K562 (cell line): Measurements from ENCODE around the gene PRSS27. TPM values are rescaled to one million over a fixed set of nuclear protein-coding genes. Genes with fewer than 3 reads are reported as not detected.

Source experiments
- ATAC-seq: fragments of 200-7000 bp; cut with Tn5 transposase; 3 replicates; pipeline ENCODE4 v1.9.1; 2020; ENCODE audit warnings: moderate library complexity
- BruUV-seq: library from RNA; stranded (reverse); fragments of 400-500 nt; replicated peaks from 2 replicates; lab custom pipeline; 2021; lab: Mats Ljungman, UMichigan
- CTCF ChIA-PET: fragments of 300-600 bp; formaldehyde crosslinking; extraction: SDS; loops from one replicate; lab custom pipeline; 2021; ENCODE audit warnings: low intra/inter-chr PET ratio; lab: Yijun Ruan, JAX
- POLR2A ChIA-PET: fragments of 300-600, 350-650 bp; sonication (Branson Sonifier 250); formaldehyde crosslinking; extraction: SDS; loops from one replicate; lab custom pipeline; 2021; ENCODE audit warnings: antibody characterized with exemption, inconsistent platforms; lab: Yijun Ruan, JAX
- DNase-seq, 4 experiments: peaks; one replicate each; pipeline versions ENCODE4 v3.0.0 to v3.0.0-alpha.2; 2011 to 2018; ENCODE audit warnings: low spot score in 3 of 4, mixed read lengths in 3 of 4; ENCODE audit errors: extremely low read depth in 1 of 4
- FAIRE-seq: peaks from 2 replicates; lab custom pipeline; 2011; peaks lifted over from hg19 to GRCh38; lab: Jason Lieb, UNC
- H2AFZ ChIP-seq: 2 replicates; pipeline ENCODE4 v1.6.0; 2011; ENCODE audit warnings: low read depth, low read length, control low read depth, inconsistent platforms
- H3K27ac ChIP-seq: fragments of 200-600 bp; 3 replicates; pipeline ENCODE4 v1.8.0; 2011; ENCODE audit warnings: low read depth, mild to moderate bottlenecking, control low read depth, inconsistent platforms, low read length, moderate library complexity, mixed read lengths; ENCODE audit errors: extremely low read depth
- H3K27me3 ChIP-seq, 2 experiments: fragments of 300-600 bp in 1 of 2; 2 replicates in 1 of 2; 3 replicates in 1 of 2; pipeline versions ENCODE4 v1.6.0 to v1.8.0; 2011; ENCODE audit warnings: inconsistent platforms in 2 of 2, low read length in 2 of 2, mild to moderate bottlenecking in 1 of 2, mixed read lengths in 1 of 2, moderate library complexity in 1 of 2; ENCODE audit not compliant: control insufficient read depth in 2 of 2, insufficient read depth in 2 of 2
- H3K36me3 ChIP-seq: fragments of 300-600 bp; 3 replicates; pipeline ENCODE4 v1.8.0; 2011; ENCODE audit warnings: mild to moderate bottlenecking, low read length, inconsistent platforms; ENCODE audit not compliant: control insufficient read depth, insufficient read depth
- H3K4me1 ChIP-seq, 2 experiments: fragments of 200-600 bp in 1 of 2; replicated peaks in 1 of 2; 2 replicates in 1 of 2; 3 replicates in 1 of 2; pipeline versions ENCODE4 v1.5.1 to v1.8.0; 2011; ENCODE audit warnings: inconsistent platforms in 2 of 2, low read length in 2 of 2, mild to moderate bottlenecking in 1 of 2, mixed read lengths in 1 of 2, moderate library complexity in 1 of 2; ENCODE audit not compliant: control insufficient read depth in 2 of 2, insufficient read depth in 2 of 2
- H3K4me2 ChIP-seq: 2 replicates; pipeline ENCODE4 v1.6.1; 2011; ENCODE audit warnings: low read length, control low read depth, inconsistent platforms, mixed read lengths; ENCODE audit not compliant: insufficient read depth
- H3K4me3 ChIP-seq: fragments of 200-600 bp; sonication (generic), shearing (Covaris generic); 2 replicates; pipeline ENCODE4 v1.5.1; 2016; ENCODE audit warnings: control low read depth, inconsistent platforms
- H3K79me2 ChIP-seq: fragments of 200-600 bp; 3 replicates; pipeline ENCODE4 v1.8.0; 2011; ENCODE audit warnings: low read length, inconsistent platforms; ENCODE audit not compliant: control insufficient read depth, insufficient read depth
- H3K9ac ChIP-seq, 2 experiments: 2 replicates each; pipeline versions ENCODE4 v1.6.0 to v1.6.1; 2011; ENCODE audit warnings: low read depth in 2 of 2, low read length in 2 of 2, control low read depth in 1 of 2, inconsistent platforms in 1 of 2, mild to moderate bottlenecking in 1 of 2, mixed read lengths in 1 of 2; ENCODE audit not compliant: insufficient read depth in 1 of 2
- H3K9me1 ChIP-seq: one replicate; pipeline ENCODE4 v1.6.0; 2011; ENCODE audit warnings: inconsistent platforms, mild to moderate bottlenecking, low read length, moderate library complexity; ENCODE audit not compliant: control insufficient read depth, insufficient read depth
- H3K9me3 ChIP-seq: replicated peaks from 2 replicates; pipeline ENCODE4 v1.5.1; 2011; ENCODE audit warnings: low read depth, low read length, inconsistent platforms; ENCODE audit not compliant: control insufficient read depth, insufficient read depth
- H4K20me1 ChIP-seq: replicated peaks from 2 replicates; pipeline ENCODE4 v1.6.1; 2011; ENCODE audit warnings: low read length, inconsistent platforms, mixed read lengths; ENCODE audit not compliant: control insufficient read depth, insufficient read depth
- HDAC6 ChIP-seq: IDR thresholded peaks from 2 replicates; pipeline ENCODE4 v1.6.1; 2012; ENCODE audit warnings: low read depth, mild to moderate bottlenecking, control low read depth, inconsistent platforms, low read length, moderate library complexity
- HMGN3 ChIP-seq: IDR thresholded peaks from 2 replicates; pipeline ENCODE4 v1.6.1; 2011; ENCODE audit warnings: borderline replicate concordance, low read depth, mild to moderate bottlenecking, mixed read lengths, low read length; ENCODE audit not compliant: insufficient read length; ENCODE audit errors: extremely low read depth
- KDM1A ChIP-seq, 2 experiments: fragments of 450-650 bp; IDR thresholded peaks; 2 replicates each; pipeline ENCODE4 v1.6.1; 2016; ENCODE audit warnings: mild to moderate bottlenecking in 2 of 2
- ZFPM2 ChIP-seq: fragments of 250-450 bp; sonication (Bioruptor Pico); IDR thresholded peaks from 2 replicates; pipeline ENCODE4 v1.5.1; 2022; ENCODE audit warnings: mild to moderate bottlenecking
- ZNF444 ChIP-seq: fragments of 250-450 bp; sonication (Bioruptor Pico); IDR thresholded peaks from 2 replicates; pipeline ENCODE4 v1.4.0; 2020; ENCODE audit warnings: mild to moderate bottlenecking, moderate library complexity
- WGBS: fragments of 100-300 bp; shearing (Covaris generic); methylation state at CpG from one replicate; pipeline ENCODE4 v1.1.6; 2016; ENCODE audit warnings: low coverage, mixed read lengths; ENCODE audit not compliant: insufficient coverage; ENCODE audit errors: missing lambda C conversion rate; 5-methylcytosine and 5-hydroxymethylcytosine counted together
- in situ Hi-C: fragments of 300-500 bp; cut with MboI; formaldehyde crosslinking; loops from 4 replicates; pipeline ENCODE4 v1.15.0; 2018; ENCODE audit warnings: inconsistent platforms, mixed read lengths
- intact Hi-C: fragments of 100-400 bp; cut with micrococcal nuclease; formaldehyde crosslinking; loops from 2 replicates; pipeline ENCODE4 v1.14.2; 2022
- polyA plus RNA-seq, 8 experiments: library from polyadenylated mRNA; depleted of rRNA in 4 of 8; stranded (reverse) in 5 of 8; unstranded in 3 of 8; fragments of >200 nt; fragmentation: Nextera tagmentation in 2 of 8; fragmentation: Illumina TruSeq in 1 of 8; extraction: Ambion mirVana in 2 of 8; extraction: Trizol in 1 of 8; gene quantifications; 2 replicates each; pipeline versions ENCODE4 v1.2.1 to v1.2.3, GENCODE V29; 2011 to 2014; ENCODE audit warnings: inconsistent platforms in 1 of 8, missing spikeins in 1 of 8
- total RNA-seq, 7 experiments: library from RNA; depleted of rRNA in 6 of 7; stranded (reverse); fragments of >200 nt in 6 of 7; fragmentation: Illumina TruSeq in 2 of 7; extraction: Trizol in 2 of 7; gene quantifications; 2 replicates each; pipeline versions ENCODE4 v1.2.1 to v1.2.3, GENCODE V29; 2011 to 2021; ENCODE audit warnings: low replicate concordance in 1 of 7
- TF ChIP-seq, protein P1 (sequence below): sonication (generic); formaldehyde crosslinking; IDR thresholded peaks from 2 replicates; pipeline ENCODE4 v1.8.1; 2023; ENCODE audit warnings: mild to moderate bottlenecking, missing genetic modification reagents
- TF ChIP-seq, protein P2 (sequence below): IDR thresholded peaks from 2 replicates; pipeline ENCODE4 v1.6.1; 2011; ENCODE audit warnings: borderline replicate concordance, low read depth, mild to moderate bottlenecking, moderate library complexity, low read length; ENCODE audit not compliant: insufficient read depth, poor library complexity, severe bottlenecking

The PRSS27 gene
- total and polyA plus RNA-seq, 9 of the 15 experiments (the other 6 are each of a cell fraction or from before 2014, with no cell fraction given), result 0.09 to 0.20 (median 0.17) TPM; not detected in 5

DNA sequence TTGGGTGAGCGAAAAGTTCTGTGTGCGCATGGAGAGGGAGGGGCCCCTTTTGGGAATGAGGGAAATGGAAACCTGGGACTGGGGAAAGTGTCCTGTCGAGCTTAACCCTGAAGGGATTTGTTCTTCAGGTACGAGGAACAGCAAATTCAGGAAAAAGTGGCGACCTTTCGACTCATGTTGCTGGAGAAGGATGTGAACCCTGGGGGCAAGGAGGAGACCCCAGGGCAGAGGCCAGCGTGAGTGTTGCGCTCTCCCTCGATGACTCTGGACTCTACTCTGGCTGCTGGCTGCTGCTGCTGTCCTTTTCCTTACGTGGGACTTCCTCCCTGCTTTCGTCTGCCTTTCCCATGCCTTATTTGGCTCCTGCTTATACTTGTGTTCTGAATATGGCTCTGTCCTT, 37.3 kb upstream of the PRSS27 start:
- Histone ChIP-seq H3K4me2 (no peak overlapping the region), H3K36me3 (peaks cover 91% of the 10 kb centered on the region), H3K9ac (no peak overlapping the region), H2AFZ (no peak overlapping the region), H3K4me3 (no peak overlapping the region), H3K79me2 (peaks cover 95% of the 10 kb centered on the region), H3K27ac (no peak overlapping the region), H3K27me3 (no peaks in the 10 kb centered on the region), H4K20me1 (peaks cover 30% of the 10 kb centered on the region; the same call in 1 of the 2 replicates), H3K4me1 (peaks cover 6 to 10% of the 10 kb centered on the region in 2 experiments; a peak in 3 of 5 replicates), H3K9me3 (peaks cover 12% of the 10 kb centered on the region), H3K9me1 (no peaks in the 10 kb centered on the region)
- BruUV-seq, result no TSS peak
- in situ Hi-C loops, result no loop called here
- intact Hi-C loops, result no loop called here
- TF ChIP-seq, protein P1, sequence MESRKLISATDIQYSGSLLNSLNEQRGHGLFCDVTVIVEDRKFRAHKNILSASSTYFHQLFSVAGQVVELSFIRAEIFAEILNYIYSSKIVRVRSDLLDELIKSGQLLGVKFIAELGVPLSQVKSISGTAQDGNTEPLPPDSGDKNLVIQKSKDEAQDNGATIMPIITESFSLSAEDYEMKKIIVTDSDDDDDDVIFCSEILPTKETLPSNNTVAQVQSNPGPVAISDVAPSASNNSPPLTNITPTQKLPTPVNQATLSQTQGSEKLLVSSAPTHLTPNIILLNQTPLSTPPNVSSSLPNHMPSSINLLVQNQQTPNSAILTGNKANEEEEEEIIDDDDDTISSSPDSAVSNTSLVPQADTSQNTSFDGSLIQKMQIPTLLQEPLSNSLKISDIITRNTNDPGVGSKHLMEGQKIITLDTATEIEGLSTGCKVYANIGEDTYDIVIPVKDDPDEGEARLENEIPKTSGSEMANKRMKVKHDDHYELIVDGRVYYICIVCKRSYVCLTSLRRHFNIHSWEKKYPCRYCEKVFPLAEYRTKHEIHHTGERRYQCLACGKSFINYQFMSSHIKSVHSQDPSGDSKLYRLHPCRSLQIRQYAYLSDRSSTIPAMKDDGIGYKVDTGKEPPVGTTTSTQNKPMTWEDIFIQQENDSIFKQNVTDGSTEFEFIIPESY (CRISPR knock-in tag), result no peak
- TF ChIP-seq ZFPM2 (CRISPR knock-in tag) (no peak), KDM1A (IDR thresholded peaks at IDR 0.05) (no peak), HMGN3 (no peak), ZNF444 (no peak), HDAC6 (no peak)
- TF ChIP-seq, protein P2, sequence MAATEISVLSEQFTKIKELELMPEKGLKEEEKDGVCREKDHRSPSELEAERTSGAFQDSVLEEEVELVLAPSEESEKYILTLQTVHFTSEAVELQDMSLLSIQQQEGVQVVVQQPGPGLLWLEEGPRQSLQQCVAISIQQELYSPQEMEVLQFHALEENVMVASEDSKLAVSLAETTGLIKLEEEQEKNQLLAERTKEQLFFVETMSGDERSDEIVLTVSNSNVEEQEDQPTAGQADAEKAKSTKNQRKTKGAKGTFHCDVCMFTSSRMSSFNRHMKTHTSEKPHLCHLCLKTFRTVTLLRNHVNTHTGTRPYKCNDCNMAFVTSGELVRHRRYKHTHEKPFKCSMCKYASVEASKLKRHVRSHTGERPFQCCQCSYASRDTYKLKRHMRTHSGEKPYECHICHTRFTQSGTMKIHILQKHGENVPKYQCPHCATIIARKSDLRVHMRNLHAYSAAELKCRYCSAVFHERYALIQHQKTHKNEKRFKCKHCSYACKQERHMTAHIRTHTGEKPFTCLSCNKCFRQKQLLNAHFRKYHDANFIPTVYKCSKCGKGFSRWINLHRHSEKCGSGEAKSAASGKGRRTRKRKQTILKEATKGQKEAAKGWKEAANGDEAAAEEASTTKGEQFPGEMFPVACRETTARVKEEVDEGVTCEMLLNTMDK, result no peak
- ChIA-PET CTCF (no interaction called here), POLR2A (interaction anchor here (0.8 to 2.4 kb wide), 2 partner anchors 10 to 132 kb away, joined by 4 to 15 read pairs; no protein-coding TSS in a partner anchor)
- ATAC-seq, result no peak
- 99% methylated on average over 11 of the region's 11 CpGs for WGBS
- no peak for DNase-seq
- no peak for FAIRE-seq
